ENCODE measurements around the gene PI3. TPM values are rescaled to one million over a fixed set of nuclear protein-coding genes. Genes with fewer than 3 reads are reported as not detected.

The PI3 gene
- total RNA-seq, 1 donor from 2014 or later = not detected

- TF ChIP-seq CTCF (conservative IDR thresholded peaks at IDR 0.05; ENCODE audit: low read depth, low read length) = no peak
- no peak for DNase-seq (ENCODE audit: low read depth)
- no peak overlapping the region for H3K4me3 ChIP-seq (ENCODE audit: low read depth, low read length)
Measured at GRCh38 chr20:45209924-45210323, 35.2 kb downstream of the PI3 start.

GRCh38 chr20:45211569-45212474 is 37.1 kb downstream of the PI3 start:
- H3K4me3 ChIP-seq (ENCODE audit: low read depth, low read length) = no peak overlapping the region
- TF ChIP-seq CTCF (conservative IDR thresholded peaks at IDR 0.05; ENCODE audit: low read depth, low read length) = no peak
- no peak for DNase-seq (ENCODE audit: low read depth)

DNA sequence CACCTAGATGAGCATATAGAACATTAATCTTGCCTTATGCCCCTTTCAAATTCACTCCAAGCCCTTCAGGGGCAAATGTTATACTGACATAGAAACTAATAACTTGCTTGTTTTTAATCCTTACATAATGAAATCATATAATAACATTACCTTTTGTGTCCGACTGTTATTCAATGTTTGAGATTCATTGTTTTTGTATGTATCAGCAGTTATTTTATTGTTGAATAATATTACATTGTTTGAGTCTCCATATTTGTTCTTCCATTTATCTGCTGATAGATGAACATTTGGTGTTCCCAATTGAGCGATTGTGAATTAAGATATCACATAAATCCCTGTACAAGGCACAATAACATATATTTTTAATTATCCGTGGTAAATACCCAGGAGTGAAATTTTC is 38.1 kb downstream of the PI3 start:
- TF ChIP-seq CTCF (conservative IDR thresholded peaks at IDR 0.05; ENCODE audit: low read depth, low read length) = no peak
- no peak for DNase-seq (ENCODE audit: low read depth)
- no peak overlapping the region for H3K4me3 ChIP-seq (ENCODE audit: low read depth, low read length)

DNA sequence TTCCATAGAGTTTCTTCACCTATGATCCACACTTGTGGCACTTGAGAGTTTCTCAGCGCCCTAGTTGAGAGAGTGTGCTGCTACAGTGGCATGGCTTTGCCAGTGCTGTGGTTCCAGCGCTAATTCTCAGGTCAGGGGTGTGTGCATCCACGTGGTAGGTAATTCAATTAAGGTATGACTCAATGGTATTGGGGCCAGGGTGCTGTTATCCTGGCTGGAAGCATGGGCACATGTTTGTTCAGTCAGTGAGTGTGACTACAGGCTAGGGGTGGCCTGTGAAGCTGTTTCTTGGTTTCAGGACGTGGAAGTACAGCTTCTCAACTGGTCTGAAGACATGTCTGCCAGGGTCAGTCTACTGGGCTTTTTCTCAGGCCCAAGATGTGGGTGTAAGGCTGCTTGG is 43.4 kb downstream of the PI3 start:
- peak; percentile 3 for DNase-seq (ENCODE audit: low read depth)
- no peak for TF ChIP-seq CTCF (conservative IDR thresholded peaks at IDR 0.05; ENCODE audit: low read depth, low read length)
- H3K4me3 ChIP-seq (ENCODE audit: low read depth, low read length) = no peak overlapping the region

- no peak for TF ChIP-seq CTCF (conservative IDR thresholded peaks at IDR 0.05; ENCODE audit: low read depth, low read length)
- DNase-seq (ENCODE audit: low read depth) = no peak
- H3K4me3 ChIP-seq (ENCODE audit: low read depth, low read length) = no peak overlapping the region
Measured at GRCh38 chr20:45218636-45219035, 43.9 kb downstream of the PI3 start.

GRCh38 chr20:45221076-45221475 is 46.4 kb downstream of the PI3 start, which contains the start of gene SEMG2:
Gene SEMG2 (plus strand): TSS chr20:45221373. CDS start chr20:45221390, 17 bp downstream.
- DNase-seq (ENCODE audit: low read depth) = no peak
- TF ChIP-seq CTCF (conservative IDR thresholded peaks at IDR 0.05; ENCODE audit: low read depth, low read length) = no peak
- no peak within 1 kb of the TSS for H3K4me3 ChIP-seq (ENCODE audit: low read depth, low read length)

GRCh38 chr20:45223136-45223535 is 48.4 kb downstream of the PI3 start:
- no peak overlapping the region for H3K4me3 ChIP-seq (ENCODE audit: low read depth, low read length)
- TF ChIP-seq CTCF (conservative IDR thresholded peaks at IDR 0.05; ENCODE audit: low read depth, low read length) = no peak
- no peak for DNase-seq (ENCODE audit: low read depth)

Data from epithelial cell of proximal tubule (primary cell).